HL-60 (cell line): ENCODE results near the gene FABP3.

ENCODE experiments used
- DNase-seq, 2 experiments: peaks; one replicate each; pipeline ENCODE4 v3.0.0-alpha.2; 2010 to 2020; ENCODE audit warnings: low read depth in 1 of 2, low spot score in 1 of 2
- H3K27ac ChIP-seq: fragments of 250-450 bp; sonication (Bioruptor Pico); replicated peaks from 2 replicates; pipeline ENCODE4 v1.5.1; 2020; ENCODE audit warnings: mild to moderate bottlenecking, moderate library complexity
- H3K27me3 ChIP-seq: fragments of 250-450 bp; sonication (Bioruptor Pico); 2 replicates; pipeline ENCODE4 v1.5.1; 2021; ENCODE audit warnings: mild to moderate bottlenecking, moderate library complexity; ENCODE audit not compliant: insufficient read depth, poor library complexity, severe bottlenecking
- H3K4me3 ChIP-seq: replicated peaks from 2 replicates; pipeline ENCODE4 v1.5.1; 2011; ENCODE audit warnings: mild to moderate bottlenecking, control low read depth, low read length; ENCODE audit not compliant: insufficient read depth
- GABPA ChIP-seq: IDR thresholded peaks from 2 replicates; pipeline ENCODE4 v1.6.1; 2012; ENCODE audit warnings: low read depth
- POLR2AphosphoS5 ChIP-seq: IDR thresholded peaks from 2 replicates; pipeline ENCODE4 v1.6.1; 2012; ENCODE audit warnings: low read depth
- SPI1 ChIP-seq: IDR thresholded peaks from 2 replicates; pipeline ENCODE4 v1.6.1; 2012; ENCODE audit warnings: low read depth, mild to moderate bottlenecking, borderline replicate concordance
- TF ChIP-seq, protein P1 (sequence below): IDR thresholded peaks from 2 replicates; pipeline ENCODE4 v1.6.1; 2012; ENCODE audit warnings: low read depth; ENCODE audit not compliant: insufficient replicate concordance
- TF ChIP-seq, protein P2 (sequence below): IDR thresholded peaks from one replicate; pipeline ENCODE4 v1.5.1; 2011; ENCODE audit warnings: low read length, control low read depth, inconsistent platforms; ENCODE audit not compliant: insufficient read depth

FABP3 gene

DNA sequence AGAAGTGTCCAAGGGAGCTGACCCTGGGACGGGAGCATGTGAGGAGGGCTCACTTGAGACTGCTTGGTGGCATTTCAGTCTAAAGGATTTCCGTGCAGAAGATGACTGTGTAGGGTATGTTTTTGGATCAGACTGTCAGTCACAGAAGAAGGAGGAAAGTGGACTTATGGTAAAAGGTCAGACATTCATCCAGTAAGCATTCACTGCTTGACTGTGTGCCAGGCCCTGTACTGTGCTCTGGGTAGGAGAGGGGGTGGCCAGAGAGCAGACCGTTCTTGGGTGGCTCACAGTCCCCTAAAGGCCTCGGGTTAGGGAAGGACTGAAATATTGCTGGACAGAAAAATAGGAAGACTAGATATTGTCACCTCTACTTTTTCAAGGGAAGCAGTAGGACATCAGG, 38.0 kb upstream of the FABP3 start:
- TF ChIP-seq, protein P1, sequence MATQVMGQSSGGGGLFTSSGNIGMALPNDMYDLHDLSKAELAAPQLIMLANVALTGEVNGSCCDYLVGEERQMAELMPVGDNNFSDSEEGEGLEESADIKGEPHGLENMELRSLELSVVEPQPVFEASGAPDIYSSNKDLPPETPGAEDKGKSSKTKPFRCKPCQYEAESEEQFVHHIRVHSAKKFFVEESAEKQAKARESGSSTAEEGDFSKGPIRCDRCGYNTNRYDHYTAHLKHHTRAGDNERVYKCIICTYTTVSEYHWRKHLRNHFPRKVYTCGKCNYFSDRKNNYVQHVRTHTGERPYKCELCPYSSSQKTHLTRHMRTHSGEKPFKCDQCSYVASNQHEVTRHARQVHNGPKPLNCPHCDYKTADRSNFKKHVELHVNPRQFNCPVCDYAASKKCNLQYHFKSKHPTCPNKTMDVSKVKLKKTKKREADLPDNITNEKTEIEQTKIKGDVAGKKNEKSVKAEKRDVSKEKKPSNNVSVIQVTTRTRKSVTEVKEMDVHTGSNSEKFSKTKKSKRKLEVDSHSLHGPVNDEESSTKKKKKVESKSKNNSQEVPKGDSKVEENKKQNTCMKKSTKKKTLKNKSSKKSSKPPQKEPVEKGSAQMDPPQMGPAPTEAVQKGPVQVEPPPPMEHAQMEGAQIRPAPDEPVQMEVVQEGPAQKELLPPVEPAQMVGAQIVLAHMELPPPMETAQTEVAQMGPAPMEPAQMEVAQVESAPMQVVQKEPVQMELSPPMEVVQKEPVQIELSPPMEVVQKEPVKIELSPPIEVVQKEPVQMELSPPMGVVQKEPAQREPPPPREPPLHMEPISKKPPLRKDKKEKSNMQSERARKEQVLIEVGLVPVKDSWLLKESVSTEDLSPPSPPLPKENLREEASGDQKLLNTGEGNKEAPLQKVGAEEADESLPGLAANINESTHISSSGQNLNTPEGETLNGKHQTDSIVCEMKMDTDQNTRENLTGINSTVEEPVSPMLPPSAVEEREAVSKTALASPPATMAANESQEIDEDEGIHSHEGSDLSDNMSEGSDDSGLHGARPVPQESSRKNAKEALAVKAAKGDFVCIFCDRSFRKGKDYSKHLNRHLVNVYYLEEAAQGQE, result no peak
- TF ChIP-seq POLR2AphosphoS5 (no peak), GABPA (no peak), SPI1 (no peak)
- TF ChIP-seq, protein P2, sequence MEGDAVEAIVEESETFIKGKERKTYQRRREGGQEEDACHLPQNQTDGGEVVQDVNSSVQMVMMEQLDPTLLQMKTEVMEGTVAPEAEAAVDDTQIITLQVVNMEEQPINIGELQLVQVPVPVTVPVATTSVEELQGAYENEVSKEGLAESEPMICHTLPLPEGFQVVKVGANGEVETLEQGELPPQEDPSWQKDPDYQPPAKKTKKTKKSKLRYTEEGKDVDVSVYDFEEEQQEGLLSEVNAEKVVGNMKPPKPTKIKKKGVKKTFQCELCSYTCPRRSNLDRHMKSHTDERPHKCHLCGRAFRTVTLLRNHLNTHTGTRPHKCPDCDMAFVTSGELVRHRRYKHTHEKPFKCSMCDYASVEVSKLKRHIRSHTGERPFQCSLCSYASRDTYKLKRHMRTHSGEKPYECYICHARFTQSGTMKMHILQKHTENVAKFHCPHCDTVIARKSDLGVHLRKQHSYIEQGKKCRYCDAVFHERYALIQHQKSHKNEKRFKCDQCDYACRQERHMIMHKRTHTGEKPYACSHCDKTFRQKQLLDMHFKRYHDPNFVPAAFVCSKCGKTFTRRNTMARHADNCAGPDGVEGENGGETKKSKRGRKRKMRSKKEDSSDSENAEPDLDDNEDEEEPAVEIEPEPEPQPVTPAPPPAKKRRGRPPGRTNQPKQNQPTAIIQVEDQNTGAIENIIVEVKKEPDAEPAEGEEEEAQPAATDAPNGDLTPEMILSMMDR, result no peak
- Histone ChIP-seq H3K27ac (no peak overlapping the region), H3K4me3 (no peak overlapping the region), H3K27me3 (peaks cover 17% of the 10 kb centered on the region)
- no peak for DNase-seq

DNA sequence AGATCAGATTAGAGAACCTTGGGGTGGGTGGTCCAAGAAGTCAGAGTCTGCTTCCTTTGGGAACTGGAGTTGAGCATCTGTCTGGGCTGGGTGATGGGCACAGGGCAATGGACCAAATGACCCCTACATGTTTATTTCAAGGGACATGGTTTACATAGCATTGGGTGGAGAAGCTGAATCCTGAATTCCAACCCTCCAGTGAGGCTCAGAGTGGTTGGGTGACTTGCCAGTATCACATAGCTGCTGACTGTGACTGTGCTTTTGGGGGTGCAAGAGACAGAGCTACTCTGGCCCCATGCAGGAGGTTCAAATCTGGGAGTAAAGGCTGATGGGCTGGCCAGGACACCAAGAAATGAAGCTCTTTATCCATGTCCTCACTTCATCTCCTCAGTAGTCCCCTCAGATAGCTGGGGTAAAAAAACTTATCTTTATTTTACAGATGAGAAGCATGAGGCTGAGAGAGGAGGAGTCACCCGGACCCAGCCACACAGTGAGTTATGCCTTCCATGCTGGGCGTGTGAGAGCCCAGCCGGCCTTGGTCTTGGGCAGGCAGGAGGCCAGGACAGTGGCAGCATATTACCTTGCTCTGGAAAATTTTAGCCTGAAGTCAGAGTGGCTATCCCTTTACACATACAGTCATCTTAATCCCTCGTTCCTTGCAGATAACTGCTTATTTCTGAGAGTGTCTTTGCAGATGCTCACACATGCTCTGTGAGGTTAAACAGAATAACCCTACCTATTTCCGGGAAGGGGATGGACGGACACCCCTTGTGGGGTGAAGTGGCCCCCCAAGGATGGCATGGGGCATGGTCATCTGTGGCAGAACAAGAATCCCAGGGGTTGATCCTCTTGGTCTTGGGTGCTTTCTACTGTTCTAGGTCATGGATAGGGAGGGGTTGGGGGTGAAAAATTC, 37.3 kb upstream of the FABP3 start:
- Histone ChIP-seq H3K27ac (no peak overlapping the region), H3K27me3 (peaks cover 17% of the 10 kb centered on the region), H3K4me3 (no peak overlapping the region)
- DNase-seq, result no peak
- TF ChIP-seq, protein P2, result no peak

DNA sequence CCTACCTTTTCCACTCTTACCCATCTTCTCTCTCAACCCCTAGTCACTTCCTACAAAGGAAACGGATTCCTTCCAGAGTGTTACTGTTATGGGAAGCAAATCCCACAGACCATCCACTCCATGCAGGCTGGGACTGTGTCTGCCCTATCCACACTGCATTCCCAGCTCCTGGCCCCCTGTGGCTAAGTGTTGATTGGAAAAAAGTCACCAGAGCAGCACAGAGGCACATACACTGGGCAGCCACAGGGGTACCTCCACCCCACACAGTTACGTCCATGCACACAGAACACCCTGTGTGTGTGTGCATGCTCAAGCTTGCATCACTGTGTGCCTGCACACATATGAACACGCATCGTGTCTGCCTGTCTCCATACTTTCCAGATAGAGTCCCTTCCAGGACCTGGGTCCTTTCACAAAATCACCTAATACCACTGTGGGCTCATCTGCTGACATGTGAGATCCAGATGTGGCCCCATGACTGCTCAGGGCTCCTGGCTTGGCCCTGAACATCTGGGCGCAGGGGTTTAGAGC, 36.0 kb upstream of the FABP3 start:
- Histone ChIP-seq H3K4me3 (no peak overlapping the region), H3K27ac (no peak overlapping the region), H3K27me3 (peaks cover 8% of the 10 kb centered on the region)
- no peak for DNase-seq
- no peak for TF ChIP-seq GABPA
- TF ChIP-seq, protein P1, result no peak
- TF ChIP-seq, protein P2, result no peak
- no peak for TF ChIP-seq SPI1
- no peak for TF ChIP-seq POLR2AphosphoS5
